Activated gamma-delta T cell treated with anti-CD3 and anti-CD28 coated beads, Interleukin-2, amount 50 U/mL, for 16 hours (primary cell): ENCODE measurements around the gene TDRKH.
"Not testable (repeated sequence)": the region's sequence is repeated elsewhere in the genome, so short reads cannot be mapped to it uniquely, and the experiment has no call there.

Experiments
- DNase-seq: peaks from one replicate; pipeline ENCODE4 v3.0.0-alpha.2; 2020; ENCODE audit warnings: low read depth

TDRKH gene

DNA sequence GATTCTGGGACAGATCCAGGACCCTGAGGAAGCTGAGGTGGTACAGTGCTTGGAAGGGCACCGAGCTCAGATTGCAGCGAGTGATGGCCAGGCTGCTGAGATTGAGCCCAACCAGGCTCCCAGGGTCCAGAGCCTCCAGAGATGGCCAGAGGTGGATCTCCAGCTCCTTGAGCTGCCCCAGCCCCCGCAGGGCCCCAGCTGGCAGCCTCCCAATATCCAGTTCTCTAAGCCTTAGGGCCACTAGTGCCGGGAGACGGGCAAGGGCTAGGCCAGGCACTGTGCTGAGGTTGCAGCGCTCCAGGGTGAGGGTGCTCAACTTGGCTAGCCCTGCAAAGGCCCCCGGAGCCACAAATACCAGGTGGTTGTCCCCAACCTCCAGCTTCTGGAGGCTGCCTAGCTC is 11.5 kb upstream of the TDRKH start:
- no peak for DNase-seq

DNA sequence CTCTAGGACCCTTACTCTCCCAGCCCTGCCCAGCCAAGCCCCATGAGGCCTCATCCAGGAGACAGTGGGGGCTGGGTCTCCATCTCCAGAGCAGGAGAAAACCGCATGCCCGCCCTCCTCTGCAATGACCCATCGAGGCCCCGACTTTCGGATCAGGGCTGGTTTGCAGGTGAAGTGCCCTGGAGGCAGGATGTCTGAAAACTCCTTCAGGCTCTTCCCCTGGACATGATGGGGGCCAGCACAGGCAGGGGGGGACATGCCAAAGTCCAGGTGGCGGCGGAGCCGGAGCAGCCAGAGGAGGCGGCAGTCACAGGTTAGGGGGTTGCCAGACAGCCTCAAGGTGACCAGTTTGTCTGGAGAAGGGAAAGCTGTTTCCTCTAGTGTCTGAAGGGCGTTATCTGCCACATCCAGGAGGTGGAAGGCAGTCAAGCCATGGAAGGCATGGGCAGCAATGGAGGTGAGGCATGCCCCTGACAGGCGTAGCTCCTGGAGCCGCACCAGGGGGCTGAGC is 11.1 kb upstream of the TDRKH start:
- no peak for DNase-seq

DNA sequence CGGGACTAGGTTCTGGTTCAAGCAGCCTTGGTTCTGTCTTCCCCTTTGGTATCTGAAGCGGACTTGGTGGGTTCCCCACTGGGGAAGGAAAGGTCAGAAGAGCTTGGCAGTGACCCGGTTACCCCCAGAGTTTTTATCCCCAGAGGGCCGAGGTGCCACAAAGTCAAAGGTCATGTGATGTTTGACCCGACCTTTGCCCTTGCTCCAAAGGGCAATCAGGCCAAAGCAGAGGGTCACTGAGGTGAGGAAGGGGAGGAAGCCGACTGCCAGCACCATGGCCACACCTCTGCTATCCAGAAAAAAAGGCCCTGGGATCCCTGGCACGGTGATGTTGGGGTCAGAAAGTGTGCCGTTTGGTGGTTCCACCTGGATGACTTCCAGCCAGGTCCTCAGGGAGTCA is 10.5 kb upstream of the TDRKH start:
- DNase-seq, result no peak

DNA sequence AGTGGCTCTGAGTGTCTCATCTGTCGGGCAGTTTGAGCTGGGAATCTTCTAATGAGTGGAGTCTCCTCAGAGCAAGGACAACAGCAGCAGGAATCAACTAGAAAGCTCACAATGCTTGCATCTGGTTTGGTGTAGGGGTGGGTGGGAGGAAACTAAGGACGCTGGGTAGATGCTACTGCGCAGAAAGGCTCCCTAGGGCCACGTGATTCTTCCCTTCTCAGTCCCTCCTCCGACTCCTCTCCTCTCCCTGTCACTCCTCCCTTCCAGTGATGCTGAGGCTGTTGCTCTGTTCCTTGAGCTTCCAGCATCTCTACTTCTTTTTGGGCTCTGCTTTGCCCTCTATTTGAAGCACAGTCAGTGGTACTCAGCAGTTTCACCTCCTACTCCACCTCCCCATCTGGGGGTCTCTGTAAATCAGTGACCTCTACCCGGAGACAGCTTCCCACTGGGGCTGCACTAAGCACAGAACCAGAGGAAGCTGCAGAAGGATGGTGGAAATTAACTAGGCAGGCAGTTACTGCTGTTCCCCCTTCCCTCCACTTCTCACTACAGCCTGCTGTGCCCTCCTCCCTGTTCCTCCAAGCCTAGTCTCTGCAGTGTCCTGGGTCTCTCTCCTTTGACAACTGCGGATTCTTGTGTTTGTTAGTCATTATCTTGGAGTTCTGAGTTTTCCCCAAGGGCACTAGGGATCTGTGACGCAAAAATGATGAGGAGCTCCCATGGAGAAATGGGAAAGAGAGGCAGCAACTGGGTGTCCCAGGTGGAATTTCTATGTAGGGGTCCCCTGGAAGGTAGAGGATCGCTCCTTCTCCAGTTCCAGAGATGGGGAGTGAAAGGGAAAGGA is 9.1 kb upstream of the TDRKH start:
- no peak for DNase-seq

DNA sequence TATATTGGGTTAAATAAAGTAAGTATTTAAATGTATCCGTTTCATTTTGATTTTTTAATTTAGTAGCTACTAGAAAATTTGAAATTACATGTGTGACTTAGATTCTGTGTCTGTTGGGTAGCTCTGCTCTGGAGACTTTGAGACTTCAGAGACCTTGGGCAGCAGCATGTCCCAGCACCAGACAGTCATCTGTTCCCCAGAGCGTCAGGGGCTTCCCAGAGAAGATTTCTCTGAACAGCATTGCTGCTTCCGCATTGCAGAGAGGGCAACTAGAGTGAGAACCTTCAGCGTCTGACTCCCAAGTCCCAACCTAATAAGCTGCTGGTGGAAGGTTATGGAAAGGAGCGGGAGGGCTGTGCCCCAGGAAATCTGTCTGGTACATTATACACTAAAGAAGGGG is 8.3 kb upstream of the TDRKH start:
- no peak for DNase-seq

DNA sequence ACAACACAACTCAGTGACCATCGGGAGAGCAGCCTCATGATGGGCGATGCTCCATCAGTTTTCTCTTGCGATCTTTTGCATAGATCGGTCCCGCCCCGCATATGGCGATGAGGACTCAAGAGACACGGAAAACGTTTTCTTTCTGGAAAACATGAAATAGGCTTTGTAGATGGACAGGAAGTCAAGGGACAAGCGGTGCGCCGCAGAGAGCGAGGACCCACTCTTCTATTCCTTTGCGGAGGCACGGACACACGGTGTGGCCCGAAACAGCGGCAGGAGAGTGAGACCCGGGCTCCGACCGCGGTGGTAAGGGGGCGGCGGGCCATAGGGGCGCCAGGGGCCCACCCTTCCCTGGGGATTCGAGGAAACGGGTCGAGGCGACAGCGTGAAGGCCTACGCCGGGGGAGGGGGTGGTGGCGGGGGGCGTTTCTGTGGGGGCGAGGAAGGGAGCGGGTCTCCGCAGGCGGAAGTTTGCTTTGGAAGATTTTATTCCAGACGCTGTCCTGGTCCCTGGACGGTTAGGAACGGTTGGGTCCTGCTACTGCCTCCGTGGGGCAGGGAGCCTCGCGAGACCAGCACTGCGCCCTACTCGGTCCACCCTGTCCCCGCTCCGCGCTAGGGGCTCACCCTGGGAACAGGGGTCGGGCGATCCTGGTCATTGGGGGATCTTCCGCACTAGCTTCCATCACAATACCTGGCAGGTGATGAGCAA is 796 bp upstream of the TDRKH start:
- DNase-seq, result no peak

DNA sequence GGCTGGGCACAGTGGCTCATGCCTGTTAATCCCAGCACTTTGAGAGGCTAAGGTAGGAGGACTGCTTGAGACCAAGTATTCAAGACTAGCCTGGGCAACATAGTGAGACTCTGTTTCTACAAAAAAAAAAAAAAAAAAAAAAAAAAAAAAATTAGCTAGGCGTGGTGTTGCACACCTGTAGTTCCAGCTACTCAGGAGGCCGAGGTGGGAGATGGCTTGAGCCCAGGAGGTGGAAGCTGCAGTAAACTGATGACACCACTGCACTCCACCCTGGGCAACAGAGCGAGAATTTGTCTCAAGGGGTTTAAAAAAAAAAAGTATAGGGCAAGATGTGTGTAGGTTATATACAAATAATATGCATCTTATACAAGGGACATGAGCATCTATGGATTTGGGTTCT is 2.6 kb downstream of the TDRKH start:
- no peak for DNase-seq

DNA sequence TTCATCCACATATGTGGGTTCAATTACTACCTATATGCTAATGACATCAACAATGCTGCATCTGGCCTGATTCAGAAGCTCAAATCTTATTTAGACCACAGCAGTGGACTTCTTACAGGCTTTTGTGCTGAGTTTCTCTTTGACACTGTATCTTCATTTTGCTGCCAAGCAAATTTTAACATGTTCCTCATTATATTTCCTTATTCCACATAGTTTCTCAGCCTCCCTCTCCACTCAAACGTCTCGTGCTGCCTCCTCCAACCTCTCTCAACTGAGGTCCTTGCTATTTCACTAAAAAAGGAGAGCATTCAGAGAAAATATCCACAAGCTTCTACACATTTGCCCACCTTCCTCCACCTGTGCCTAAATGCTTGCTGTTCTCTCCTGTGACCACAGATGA is 6.5 kb downstream of the TDRKH start:
- no peak for DNase-seq

DNA sequence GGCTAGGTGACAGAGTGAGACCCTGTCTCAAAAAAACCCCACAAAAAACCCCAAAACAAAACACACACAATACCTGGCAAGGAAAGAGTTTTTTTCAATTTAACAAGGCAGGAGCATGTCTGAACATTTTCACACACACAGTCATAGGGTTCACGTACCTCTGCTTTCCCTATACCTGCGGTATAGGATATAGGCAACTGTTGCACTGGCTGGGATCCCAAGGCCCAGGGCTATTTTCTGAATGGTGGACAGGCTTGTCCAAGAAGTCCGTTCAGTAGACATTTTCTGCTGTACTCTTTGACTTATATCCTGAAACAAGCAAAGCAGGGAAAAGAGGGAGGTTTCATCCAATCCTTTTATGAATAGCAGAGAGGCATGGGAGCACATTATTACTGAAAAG is 7.6 kb downstream of the TDRKH start:
- DNase-seq, result no peak

DNA sequence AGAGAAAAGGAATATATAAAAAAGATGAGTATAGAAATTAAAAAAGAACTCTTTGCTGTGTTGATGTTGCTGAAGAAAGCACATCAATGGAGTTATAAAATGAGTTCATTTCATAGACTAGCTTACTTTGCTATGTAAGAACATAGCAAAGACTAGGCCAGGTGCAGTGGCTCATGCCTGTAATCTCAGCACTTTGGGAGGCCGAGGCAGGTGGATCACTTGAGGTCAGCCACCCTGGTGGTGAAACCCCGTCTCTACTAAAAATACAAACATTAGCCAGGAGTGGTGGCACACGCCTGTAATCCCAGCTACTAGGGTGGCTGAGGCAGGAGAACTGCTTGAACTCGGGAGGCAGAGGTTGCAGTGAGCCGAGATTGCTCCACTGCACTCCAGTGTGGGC is 8.3 kb downstream of the TDRKH start:
- not testable (repeated sequence) for DNase-seq

DNA sequence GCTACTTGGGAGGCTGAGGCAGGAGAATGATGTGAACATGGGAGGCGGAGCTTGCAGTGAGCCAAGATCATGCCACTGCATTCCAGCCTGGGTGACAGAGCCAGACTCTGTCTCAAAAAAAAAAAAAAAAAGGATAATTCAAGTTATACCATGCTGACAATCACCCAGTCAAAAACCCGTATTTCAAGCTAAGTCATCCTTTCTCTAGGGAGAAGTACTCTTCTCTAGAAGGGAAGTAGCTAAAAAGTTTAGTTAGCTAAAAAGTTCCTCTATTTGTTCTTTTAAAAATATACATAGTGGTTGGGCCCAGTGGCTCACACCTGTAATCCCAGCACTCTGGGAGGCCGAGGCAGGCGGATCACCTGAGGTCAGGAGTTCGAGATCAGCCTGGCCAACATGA is 9.6 kb downstream of the TDRKH start:
- DNase-seq, result not testable (repeated sequence)

DNA sequence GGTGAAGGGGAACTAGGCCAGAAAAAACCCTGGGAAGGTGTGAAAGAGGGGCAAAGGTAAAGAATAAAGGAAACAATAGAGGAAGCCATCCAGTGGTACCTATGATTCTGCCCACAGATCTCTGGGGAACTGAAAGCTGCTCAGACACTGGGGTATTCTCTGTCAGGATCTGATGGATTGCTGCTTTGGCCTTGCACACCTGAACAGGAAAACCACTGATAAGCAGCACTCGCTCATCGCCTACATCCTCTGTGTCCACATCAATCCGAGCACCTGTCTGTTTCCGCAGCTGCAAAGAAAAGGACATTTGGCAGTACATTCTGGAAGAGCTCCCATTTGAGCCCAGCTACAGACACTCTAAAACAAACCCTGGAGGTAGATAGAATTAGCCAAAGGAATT is 10.4 kb downstream of the TDRKH start:
- DNase-seq, result no peak

DNA sequence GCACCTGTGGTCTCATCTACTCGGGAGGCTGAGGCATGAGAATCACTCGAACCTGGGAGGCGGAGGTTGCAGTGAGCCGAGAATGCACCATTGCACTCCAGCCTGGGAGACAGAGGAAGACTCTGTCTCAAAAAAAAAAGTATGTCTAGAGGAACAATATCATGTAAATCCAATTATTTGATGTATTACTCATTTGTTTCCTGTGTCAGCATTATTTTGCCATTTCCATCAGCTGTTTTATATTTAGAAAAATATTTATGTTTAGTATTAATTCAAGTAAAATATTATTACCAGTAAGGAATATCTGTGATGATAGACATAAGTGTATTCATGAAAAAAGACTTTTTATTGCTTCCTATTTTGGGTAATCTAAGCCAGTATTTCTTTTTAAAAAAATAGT is 13.0 kb downstream of the TDRKH start:
- DNase-seq, result no peak

DNA sequence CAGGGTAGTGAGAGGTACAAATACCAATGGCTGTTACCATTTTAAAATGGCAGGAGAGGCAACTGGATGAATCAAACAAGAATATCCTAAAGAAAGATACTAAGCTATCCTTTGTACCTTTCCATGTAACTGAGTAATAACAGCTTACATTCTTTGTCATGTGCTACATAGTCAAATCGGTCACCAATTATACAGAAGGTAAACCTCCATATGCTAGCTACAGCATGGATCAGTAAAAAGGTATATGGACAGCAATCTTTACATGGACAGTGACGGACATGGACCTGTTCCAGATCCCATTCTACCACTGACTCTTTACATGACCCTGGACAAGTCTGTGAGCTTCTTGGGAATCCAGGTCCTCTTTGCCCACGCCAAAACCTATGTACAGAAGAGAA is 13.6 kb downstream of the TDRKH start:
- DNase-seq, result no peak

DNA sequence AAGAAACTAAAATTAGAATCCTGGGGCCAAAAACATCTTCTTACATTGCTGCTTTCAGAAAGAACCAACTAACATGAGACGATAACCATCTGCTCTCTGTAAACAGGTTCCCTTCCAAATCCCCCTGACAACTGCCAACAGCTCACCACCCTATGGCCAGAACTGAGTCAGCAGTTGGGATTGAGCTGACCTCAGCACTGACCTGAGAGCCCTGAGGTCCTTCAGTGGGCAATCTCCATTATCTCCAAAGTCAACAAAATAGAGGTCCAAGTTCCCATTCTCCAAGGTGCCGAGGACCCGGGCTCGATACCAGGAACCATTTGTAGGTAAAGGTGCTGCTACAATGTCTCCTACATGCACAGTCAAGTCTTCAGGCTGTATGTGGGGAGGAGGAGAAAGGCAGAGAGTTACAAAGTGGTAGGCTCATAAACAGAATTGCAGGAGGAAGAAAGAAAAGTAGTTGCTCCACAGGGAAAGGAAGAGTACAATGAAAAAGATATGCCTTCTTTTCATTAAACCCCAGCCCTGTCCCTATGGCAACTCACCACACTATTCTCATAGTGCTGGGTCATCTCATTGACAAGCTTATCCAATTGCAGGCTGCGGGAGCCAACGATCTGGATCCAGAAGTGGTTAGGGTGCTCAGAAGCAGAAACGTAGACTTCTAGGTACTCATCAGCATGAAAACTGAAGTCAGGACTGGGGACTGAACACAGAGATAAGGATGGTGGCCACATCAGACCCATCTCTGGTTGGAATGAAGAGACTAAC is 14.2 kb downstream of the TDRKH start:
- DNase-seq, result no peak

DNA sequence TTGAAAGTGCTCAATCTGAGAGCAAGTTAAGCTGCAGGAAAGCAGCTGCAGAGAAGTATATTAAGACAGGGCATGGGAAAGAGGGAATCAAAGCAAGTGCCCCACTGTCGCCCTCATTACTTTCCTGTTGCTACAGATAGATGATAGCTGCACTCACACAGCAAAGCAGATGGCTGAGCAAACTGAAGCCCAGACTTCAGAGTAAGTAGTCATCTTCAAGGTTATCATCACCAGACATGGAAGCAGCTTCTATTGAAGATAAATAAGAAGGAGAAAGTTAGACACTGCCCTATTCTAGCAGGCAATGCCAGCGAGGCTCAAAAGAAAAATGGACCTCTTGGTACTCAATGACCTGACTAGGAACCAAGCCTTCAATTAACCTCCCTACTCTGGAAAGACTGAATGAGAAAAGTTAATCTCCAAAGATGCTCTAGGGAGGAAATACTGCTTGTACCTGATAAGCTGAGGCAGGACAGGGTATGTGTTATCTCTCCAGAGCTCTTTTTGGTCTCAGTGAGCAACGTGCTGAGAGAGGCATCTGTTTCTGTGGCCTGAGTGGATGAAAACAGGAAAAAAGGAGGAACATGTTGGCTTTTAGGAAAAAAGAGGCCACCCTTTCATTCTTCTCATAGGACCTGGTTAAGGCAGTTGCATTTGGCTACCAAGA is 15.9 kb downstream of the TDRKH start:
- no peak for DNase-seq

DNA sequence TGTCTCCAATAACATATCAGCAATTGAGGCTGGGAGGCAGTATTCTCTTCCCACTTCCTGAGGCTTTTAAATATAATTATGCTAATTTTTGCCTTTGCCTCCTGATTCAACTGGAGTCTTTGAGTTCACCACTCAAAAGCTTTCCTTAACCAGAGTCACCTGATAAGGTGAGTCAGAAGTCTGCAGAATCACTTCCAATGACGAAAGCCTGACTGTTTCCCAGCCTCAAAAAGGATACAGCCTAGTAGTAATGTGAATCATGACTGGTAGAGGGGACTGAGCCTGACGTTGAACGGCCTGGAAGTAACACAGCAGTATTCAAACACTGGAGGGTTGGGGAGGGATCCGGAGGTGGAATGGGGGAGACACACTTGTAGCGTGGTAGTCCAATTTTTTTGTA is 16.6 kb downstream of the TDRKH start:
- DNase-seq, result no peak

DNA sequence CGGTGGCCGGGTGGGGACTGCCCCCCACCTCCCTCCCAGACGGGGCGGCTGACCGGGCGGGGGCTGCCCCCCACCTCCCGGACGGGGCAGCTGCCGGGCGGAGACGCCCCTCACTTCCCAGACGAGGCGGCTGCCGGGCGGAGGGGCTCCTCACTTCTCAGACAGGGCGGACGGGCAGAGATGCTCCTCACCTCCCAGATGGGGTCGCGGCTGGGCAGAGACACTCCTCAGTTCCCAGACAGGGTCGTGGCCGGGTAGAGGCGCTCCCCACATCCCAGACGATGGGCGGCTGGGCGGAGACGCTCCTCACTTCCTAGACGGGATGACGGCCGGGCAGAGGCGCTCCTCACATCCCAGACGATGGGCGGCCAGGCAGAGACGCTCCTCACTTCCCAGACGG is 21.0 kb downstream of the TDRKH start:
- not testable (repeated sequence) for DNase-seq

DNA sequence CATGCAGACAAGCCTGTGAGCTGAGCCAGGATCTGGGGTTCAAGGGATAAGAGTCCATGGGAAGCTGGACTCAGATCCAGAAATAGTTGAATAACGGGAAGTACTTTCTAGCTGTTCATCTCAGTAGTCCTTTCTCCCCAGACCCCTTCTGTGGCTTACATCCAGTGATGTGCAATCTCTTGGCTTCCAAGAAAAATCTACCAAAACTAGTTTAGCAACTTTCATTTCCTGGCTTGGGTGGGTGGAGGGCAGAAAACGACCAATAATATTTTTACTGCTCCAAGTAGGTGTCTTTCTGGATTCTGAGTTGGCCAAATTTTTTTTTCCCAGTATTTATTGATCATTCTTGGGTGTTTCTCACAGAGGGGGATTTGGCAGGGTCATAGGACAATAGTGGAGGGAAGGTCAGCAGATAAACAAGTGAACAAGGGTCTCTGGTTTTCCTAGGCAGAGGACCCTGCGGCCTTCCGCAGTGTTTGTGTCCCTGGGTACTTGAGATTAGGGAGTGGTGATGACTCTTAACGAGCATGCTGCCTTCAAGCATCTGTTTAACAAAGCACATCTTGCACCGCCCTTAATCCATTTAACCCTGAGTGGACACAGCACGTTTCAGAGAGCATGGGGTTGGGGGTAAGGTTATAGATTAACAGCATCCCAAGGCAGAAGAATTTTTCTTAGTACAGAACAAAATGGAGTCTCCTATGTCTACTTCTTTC is 21.8 kb downstream of the TDRKH start:
- DNase-seq, result not testable (repeated sequence)

DNA sequence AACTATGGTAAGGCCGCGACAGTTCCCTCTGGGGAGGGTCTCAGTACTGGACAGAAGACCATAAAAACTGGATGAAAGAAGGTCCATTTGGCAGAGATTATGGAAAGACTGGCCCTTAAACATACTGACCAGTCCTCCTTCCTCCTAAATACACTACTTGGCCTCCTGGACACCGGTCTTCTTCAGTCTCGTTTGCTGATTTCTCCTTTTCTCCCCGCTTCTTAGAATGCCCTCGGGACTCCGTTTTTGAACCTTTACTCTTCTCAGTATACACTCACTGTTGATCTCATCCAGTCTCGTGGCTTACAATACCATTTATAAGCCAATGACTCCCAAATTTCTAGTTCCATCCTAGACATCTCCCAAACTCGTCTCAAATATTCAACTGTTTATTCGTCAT is 26.3 kb downstream of the TDRKH start:
- DNase-seq, result no peak
